Activated gamma-delta T cell treated with Interleukin-2 at 50 U/mL for 16 hours (primary cell): ENCODE data around the gene NFE2.
"Not testable (repeated sequence)": the region's sequence is repeated elsewhere in the genome, so short reads cannot be mapped to it uniquely, and the experiment has no call there.

Experiments used
- DNase-seq: peaks from one replicate; pipeline ENCODE4 v3.0.0-alpha.2; 2020

NFE2 gene

GRCh38 chr12:54304187-54304810 lies 3.5 kb upstream of the NFE2 start:
- peak; percentile 45 for DNase-seq

DNA sequence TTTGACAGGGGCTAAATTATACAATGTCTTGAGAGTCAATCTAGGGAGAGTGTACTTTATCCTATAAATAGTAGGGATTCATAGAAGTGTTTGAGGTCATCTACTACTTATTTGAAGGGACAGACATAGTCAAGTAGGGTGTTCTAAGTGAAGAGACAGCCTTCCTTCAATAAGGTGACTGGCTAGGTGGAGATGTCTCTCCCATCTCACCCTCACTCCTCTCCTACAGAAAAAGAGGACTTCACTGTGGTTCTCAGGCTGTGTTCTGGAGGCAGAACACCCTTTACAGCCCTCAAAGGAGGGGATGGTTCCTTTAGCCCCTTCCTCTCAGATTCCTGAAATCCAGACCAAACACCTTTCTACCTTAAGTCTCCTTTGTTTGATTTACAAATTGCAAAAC lies 2.8 kb upstream of the NFE2 start:
- no peak for DNase-seq

- no peak for DNase-seq
These were observed 723 bp upstream of the NFE2 start for GRCh38 chr12:54301428-54302048.

GRCh38 chr12:54300225-54300731 lies 537 bp downstream of the NFE2 start:
- no peak for DNase-seq

DNA sequence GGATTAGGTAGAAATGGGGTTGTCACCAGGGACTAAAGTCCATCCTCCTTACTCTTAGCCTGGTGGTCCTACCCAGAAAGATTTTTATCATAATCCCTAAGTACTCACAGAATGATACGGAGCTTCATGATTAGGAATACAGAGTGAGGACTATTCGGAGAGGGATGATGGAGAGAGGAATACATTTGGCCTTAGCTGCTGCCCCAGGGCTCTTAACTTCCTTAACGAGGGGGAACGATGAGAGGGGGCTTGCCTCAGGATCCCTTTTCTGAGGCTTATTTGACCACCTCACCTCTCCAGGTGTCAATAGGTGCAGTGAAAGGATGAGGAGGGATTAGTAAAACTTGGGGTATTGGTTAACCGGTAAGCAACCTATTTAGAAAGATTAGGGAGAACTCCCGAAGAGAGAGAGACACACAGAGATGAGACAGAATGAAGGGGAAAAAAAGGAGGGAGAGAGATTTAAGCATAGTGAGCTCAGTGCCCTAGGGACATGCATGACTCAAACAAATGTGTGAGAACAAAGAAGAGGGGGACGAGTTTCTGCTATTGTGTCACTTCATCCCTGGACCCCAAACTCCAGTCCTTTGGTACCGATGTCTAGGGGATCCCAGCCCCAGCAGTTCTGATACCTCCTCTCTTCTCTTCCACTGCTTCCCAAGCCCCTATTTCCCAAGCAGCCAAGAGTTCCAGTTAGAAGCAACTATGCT lies 1.1 kb downstream of the NFE2 start:
- no peak for DNase-seq

DNA sequence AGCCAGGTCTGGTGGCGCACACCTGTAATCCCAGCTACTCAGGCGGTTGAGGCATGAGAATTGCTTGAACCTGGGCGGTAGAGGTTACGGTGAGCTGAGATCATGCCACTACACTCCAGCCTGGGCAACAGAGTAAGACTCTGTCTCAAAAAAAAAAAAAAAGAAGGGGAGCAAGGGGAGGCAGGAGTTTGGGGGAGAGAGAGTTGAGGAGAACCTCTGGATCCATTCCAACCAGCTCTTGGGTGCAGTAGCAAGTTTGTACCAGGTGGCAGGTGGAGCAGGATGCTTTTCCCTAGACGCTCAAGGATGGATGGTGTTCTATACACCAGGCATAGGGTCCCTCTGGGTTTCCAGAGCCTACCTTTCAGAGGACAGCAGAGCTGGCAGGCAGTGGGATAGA lies 1.9 kb downstream of the NFE2 start:
- no peak for DNase-seq

DNA sequence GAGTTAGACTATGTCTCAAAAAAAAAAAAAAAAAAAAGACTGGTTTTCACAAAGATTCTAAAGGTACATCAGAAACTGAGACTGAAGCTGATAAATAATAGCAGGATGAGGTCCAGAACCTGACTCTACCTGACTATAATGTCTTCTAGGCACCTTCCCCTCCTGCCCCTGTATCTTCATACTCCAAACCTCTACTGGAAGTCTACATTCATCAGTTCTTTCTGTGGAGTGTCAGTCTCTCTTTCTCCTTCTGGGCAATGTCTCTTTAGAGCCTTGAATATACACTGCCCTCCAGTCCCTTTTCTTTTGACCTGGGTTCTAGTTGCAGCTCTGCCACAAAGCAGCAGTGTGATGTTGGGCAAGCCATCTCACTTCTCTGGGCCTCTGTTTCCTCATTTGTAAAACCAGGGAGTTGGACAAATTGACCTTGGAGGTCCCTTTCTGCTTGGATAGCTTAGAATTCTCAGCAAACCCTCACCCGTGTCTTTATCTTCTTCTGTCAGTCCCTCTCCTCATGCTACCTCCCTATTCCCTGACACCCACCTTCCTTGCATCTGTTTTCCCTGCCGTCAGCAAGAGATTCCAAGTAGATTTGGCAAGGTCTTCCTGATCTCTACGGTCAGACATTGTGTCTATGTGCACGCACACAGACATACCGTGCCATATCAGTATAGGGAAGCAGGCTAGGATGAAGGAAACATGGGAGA lies 4.3 kb downstream of the NFE2 start:
- DNase-seq = no peak

GRCh38 chr12:54294953-54295566 lies 5.8 kb downstream of the NFE2 start:
- DNase-seq = no peak

- DNase-seq = peak; percentile 54
These were observed 6.5 kb downstream of the NFE2 start for GRCh38 chr12:54294152-54294952.

- DNase-seq = no peak
These were observed 7.9 kb downstream of the NFE2 start for GRCh38 chr12:54292931-54293241.

DNA sequence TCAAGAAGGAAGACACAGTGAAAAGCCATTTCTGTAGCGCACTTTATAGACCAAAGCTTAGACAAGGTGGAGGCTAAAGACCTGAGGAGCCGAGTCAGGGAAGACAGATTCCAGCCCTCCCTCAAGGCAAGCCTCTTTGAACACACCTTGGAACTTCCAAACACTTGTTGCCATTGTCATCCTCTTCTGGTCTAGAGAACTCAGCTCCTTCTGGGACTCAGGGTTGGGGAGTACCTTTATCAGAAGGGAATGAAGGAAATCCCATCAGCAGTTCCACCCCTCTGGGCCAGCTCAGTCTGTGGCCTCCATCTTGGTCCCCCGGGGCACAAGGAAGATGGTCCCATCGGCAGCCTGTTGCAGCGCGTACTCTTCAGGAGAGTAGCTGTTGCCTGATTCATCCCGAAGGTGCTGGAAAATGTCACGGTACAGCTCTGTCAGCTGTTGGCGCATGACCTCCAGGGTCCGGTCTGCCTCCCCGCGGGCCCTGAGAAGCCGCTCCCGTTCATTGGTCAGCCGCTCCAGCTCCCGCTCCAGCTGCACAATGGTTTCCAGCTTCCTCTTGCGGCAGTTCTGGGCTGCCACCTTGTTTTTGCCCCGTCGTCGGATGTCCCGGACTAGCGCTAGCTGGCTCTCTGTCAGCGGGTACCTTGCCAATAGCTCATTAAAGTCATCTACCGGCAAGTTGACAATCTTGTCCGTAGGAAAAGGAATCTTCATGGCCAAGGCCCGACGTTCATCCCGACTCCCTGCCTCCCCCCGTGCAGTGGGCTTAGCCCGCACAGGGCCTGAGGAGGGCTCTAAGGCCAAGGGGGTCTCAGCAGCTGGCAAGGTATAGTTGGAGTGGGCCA lies 8.5 kb downstream of the NFE2 start:
- DNase-seq = no peak

DNA sequence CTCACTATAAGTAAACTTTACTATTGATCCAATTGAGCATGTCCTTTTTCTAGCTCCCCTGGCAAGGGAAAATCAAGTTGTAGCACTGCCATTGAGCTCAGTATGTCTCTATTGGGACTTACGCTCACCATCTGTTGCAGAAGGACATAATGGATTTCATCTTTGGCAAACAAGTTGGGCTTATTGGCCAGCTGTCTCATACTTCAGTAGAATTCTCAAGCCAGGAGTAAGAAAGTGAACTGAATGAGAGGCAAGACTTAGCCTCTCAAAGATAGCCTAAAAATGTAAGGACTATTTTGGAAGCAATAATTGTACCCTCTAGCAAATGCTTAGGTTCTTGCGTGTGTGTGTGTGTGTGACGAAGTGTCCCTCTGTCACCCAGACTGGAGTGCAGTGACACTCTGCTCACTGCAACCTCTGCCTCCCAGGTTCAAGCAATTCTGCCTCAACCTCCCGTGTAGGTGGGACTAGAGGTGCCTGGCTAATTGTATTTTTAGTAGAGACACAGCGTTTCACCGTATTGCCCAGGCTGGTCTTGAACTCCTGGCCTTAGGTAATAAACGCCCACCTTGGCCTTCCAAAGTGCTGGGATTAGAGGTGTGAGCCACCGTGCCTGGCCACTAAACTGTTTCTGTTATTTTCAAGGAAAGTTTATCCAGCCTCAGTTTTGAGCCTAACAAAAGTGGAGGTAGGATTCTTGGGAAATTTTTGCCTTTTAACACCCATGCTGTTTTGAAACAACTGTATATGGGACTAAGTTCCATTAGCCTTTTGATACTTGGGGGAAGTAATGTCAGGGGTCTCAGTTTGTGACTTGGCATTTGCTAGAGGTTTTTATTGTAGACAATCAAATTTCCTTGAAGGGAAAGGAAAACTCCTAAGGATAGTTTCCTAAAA lies 13.3 kb downstream of the NFE2 start:
- no peak for DNase-seq

GRCh38 chr12:54286042-54287030 lies 14.5 kb downstream of the NFE2 start:
- DNase-seq = no peak

DNA sequence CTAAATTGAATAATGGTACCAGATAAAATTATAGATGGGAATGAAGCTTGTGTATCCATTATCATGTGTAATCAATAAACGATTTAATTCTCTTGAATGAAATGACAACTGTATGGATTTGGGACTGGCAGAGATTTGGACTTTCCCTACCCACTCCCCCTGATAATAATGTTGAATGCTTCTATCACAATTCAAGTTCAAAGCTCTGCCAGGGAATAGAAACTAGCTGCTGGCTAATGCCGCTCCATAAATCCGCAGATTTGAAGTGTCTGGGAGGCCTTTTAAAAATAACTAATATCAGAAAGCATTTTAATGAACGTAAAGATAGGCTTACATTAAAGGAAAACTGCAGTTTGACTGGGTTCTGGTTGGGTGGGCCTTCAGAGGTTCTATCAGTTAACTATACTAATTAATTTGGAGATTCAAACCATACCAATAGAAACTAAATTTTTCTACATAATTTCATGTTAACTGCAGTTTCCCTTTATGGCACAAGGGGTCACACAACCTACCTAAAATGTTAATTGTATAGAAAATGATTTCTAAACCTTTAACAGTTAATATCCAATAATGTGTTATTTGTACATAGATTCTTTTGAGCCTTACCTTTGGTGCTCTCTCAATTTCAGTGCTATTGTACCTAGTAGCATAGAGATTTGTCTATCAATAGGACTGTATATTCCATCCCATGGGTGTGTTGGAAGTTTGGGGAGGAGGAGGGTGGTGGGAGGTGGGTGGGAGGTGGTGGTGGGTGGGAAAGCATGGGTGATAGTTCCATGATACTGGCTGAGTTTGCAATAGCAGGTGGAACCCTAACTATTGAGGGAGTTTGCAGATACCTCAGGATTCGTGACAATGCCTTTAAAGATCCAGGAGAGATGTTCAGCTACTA lies 15.4 kb downstream of the NFE2 start:
- DNase-seq = no peak

DNA sequence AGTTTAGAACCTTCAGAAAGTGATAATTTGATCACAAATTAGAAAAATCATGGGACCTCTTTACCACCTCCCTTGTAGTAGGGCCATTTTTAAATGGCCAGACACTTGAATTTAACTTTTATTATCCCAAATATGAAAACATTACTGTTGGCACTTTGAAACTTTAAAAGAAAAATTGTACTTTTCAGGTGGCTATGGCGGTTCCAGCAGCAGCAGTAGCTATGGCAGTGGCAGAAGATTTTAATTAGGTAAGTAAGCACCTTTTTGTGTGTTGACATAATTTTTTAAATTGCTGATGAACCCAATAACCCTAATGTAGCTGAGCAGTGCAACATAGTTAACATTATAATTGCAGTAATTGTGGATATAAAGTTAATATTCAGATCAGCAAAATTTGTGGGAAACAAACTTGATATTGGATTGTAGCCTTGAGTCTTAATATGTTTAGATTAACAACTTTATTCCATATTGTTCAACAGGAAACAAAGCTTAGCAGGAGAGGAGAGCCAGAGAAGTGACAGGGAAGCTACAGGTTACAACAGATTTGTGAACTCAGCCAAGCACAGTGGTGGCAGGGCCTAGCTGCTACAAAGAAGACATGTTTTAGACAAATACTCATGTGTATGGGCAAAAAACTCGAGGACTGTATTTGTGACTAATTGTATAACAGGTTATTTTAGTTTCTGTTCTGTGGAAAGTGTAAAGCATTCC lies 16.6 kb downstream of the NFE2 start:
- not testable (repeated sequence) for DNase-seq

DNA sequence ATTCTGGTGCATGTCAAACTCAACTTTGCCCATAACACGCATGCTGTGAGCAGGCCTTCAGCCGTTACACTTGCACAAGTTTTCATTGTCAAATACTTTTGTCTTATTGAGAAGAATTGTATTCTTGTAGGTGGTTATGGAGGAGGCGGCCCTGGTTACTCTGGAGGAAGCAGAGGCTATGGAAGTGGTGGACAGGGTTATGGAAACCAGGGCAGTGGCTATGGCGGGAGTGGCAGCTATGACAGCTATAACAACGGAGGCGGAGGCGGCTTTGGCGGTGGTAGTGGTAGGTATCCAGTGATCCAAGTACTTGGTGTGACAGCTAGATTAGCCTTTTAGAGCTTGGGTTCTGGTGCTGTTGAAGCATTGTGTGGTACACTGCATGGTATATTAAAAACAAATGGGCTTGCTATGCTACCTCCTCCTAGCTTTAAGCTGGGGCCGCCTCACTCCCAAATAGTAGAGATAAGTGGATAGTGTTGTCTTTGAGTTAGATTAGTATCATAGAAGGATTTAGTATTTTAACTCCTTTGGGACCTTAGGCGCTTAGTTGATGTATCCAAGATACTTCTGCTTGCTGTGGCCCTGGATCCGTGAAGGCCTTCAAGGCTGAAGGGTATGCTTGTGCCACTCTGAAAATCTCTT lies 17.7 kb downstream of the NFE2 start:
- DNase-seq = no peak

- DNase-seq = not testable (repeated sequence)
These were observed 19.1 kb downstream of the NFE2 start for GRCh38 chr12:54281694-54282093.
